Gastroesophageal sphincter (tissue), 3 donors: ENCODE measurements around the gene SIX4.

Experiments used
- CTCF ChIP-seq, 4 experiments: fragments of 200-600 bp in 2 of 4; fragments of 450-650 bp in 2 of 4; sonication (generic) in 1 of 4; IDR thresholded peaks; one replicate each; pipeline ENCODE4 v1.5.1; 2017 to 2019; ENCODE audit warnings: antibody characterized with exemption in 4 of 4, mild to moderate bottlenecking in 2 of 4, moderate library complexity in 2 of 4
- EP300 ChIP-seq: sonication (generic); formaldehyde crosslinking; IDR thresholded peaks from one replicate; pipeline ENCODE4 v1.6.1; 2017; ENCODE audit warnings: antibody characterized with exemption, mild to moderate bottlenecking
- POLR2A ChIP-seq, 2 donors: fragments of 450-650 bp; IDR thresholded peaks; one replicate each; pipeline ENCODE4 v1.6.1; 2017; ENCODE audit warnings: antibody characterized with exemption in 2 of 2, mild to moderate bottlenecking in 2 of 2, moderate library complexity in 1 of 2
- POLR2AphosphoS5 ChIP-seq: sonication (generic); formaldehyde crosslinking; IDR thresholded peaks from one replicate; pipeline ENCODE4 v1.6.1; 2017; ENCODE audit warnings: antibody characterized with exemption

GRCh38 chr14:60723907-60724618, at the start of gene SIX4:
- no peak for TF ChIP-seq EP300
- no peak for TF ChIP-seq CTCF (IDR thresholded peaks at IDR 0.05)
- TF ChIP-seq POLR2AphosphoS5 = peak; percentile 42
- TF ChIP-seq POLR2A (IDR thresholded peaks at IDR 0.05) = peak in 1 of 2 donors; percentile 26
